GM12875 (cell line): ENCODE results near the gene NPSR1.

Source experiments
- H3K4me3 ChIP-seq: one replicate; pipeline ENCODE4 v1.5.1; 2011; ENCODE audit warnings: low read depth, low read length, control low read depth
- CTCF ChIP-seq: IDR thresholded peaks from 2 replicates; pipeline ENCODE4 v1.5.1; 2011; ENCODE audit warnings: low read depth, mild to moderate bottlenecking, control low read depth, inconsistent platforms, low read length, moderate library complexity, borderline replicate concordance; ENCODE audit not compliant: insufficient read depth

Gene NPSR1

GRCh38 chr7:34749446-34749845 lies 91.4 kb downstream of the NPSR1 start:
- TF ChIP-seq CTCF = no peak
- no peak overlapping the region for H3K4me3 ChIP-seq

DNA sequence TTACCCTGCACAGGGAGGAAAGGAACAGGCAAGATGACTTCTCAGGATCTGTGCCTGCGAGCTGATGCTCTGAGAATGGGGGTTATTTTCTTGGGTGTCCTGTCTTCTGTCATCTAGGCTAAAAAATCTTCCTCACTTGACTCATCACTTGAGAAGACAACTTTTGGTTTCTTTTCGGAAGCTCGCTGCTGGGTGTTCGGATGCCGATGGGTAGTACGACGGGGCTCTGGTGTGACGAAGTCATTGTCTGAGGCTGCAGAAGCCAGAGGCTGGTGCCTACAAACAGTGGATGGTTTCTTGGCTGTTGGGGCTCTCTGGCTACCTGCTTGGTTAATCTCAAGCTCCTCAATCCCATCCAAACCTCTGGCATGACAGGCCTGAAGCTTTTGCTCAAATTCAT lies 92.2 kb downstream of the NPSR1 start:
- H3K4me3 ChIP-seq = no peak overlapping the region
- TF ChIP-seq CTCF = no peak

DNA sequence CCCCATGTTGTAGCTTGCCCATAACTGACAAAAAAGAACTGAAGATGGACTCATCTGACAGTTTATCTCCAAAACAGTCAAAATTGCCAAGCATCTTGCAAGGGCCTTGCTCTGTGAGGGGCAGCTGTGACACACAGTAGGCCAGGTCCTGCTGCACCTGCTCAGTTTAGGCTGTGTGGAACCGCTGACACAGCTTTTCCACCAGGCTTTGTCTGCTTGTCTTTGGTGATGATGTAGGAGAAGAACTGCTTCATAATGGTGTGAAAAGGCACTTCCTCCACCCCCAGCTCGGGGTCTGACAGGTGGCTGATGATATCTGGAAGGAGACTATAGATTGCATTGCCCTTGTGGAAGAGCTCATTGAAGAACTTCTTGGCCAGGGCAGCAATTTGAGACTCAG lies 92.6 kb downstream of the NPSR1 start:
- no peak for TF ChIP-seq CTCF
- H3K4me3 ChIP-seq = no peak overlapping the region

GRCh38 chr7:34751725-34752643 lies 94.0 kb downstream of the NPSR1 start:
- no peak for TF ChIP-seq CTCF
- H3K4me3 ChIP-seq = no peak overlapping the region

GRCh38 chr7:34752929-34753328 lies 94.9 kb downstream of the NPSR1 start:
- H3K4me3 ChIP-seq = no peak overlapping the region
- TF ChIP-seq CTCF = no peak

- TF ChIP-seq CTCF = no peak
- no peak overlapping the region for H3K4me3 ChIP-seq
Measured at GRCh38 chr7:34755008-34755407, 97.0 kb downstream of the NPSR1 start.

DNA sequence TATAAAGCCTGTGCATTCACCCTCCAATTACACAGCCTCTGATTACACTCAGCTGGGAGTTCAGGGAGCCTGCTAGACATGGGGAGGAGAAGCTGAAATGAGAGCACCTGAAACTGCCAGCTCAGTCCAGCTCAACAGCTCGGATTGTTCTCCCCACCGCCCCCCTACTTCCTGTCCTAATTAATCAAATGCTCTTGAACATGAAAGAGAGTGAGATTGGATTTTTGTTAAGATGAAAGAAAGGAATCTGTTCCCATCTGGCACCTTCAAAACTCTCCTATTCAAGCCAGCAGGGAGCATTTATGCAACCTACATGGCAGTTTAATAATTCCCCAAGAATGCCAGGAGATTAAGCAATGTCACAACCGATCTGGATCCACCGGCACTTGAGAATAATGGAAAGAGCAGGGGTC lies 98.0 kb downstream of the NPSR1 start:
- H3K4me3 ChIP-seq = no peak overlapping the region

More for the DNA sequence above, 98.0 kb downstream of the NPSR1 start:
- no peak for TF ChIP-seq CTCF
